Stimulated activated CD4-positive, alpha-beta T cell treated with anti-CD3 and anti-CD28 coated beads, Interleukin-2, amount 100 ng/mL, for 48 hours (primary cell): Measurements from ENCODE around the gene FYN.
"Not testable (repeated sequence)": the region's sequence is repeated elsewhere in the genome, so short reads cannot be mapped to it uniquely, and the experiment has no call there.

Source experiments
- DNase-seq, 2 donors: peaks; one replicate each; pipeline ENCODE4 v3.0.0-alpha.2; 2020

Gene FYN

DNA sequence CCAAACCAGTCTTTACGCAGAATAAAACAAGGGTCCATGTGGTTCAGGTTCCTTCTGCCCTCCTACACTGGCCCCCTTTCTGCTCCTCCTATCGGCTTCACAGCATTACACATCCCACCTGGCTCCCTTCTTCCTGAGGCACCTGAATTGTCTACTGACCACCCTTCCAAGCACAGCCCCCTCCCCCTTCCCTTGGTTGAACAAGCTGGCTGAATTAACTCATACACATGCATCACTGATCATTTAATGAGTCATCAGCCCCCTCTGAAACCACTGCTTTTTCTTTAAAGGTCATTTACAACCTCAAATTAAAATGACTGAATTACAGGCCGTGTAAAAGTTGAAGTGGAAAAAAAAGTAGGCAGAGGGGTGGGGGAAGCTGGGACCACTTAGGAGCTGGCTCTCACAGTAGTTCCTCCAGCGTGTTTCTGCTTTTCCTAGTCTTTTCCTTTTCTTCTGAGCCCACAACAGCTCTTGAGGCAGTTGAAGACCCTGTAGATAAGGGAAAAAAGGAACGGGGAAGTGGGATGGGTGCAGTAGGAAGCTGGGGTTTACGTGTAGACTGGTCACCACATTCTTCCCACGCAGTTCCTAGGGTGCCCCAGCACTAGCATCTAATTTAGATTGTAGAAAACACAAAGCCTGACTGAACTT, 67.6 kb downstream of the FYN start:
- DNase-seq, result peak in 1 of 2 donors; percentile 45

GRCh38 chr6:111804627-111805235, 68.5 kb downstream of the FYN start:
- DNase-seq, result peak; percentile 37 to 46

- no peak for DNase-seq
Measured at GRCh38 chr6:111803804-111804203, 69.4 kb downstream of the FYN start.

- no peak for DNase-seq
Measured at GRCh38 chr6:111803371-111803770, 69.9 kb downstream of the FYN start.

DNA sequence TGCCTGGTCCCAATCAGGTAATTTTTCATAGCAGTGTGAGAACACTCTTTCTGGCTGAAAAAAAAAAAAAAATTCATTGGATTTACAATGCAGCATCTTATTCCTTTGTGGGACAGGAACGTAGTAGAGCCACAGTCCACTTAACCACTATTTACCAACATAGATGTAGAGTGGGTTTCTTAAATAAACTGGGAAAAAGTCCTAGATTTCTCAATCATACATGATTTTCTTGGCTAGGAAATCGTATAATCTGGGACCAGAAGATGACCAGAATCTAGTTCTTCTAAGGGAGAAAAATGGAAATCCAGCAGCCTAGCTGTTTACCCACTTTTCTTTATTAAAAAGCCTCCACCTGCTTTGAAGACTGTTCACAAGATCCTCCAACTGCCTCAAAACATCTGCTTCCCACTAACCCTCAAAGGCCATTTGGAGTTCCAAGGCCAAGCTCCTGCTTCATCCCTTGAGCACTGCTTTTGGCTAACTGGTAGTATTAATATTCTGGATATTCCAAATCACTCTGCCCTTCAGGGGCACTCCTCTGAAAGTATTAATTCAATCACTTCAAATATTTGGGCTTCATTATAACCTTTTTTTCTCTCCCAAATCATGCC, 70.4 kb downstream of the FYN start:
- no peak for DNase-seq

GRCh38 chr6:111802015-111802414, 71.2 kb downstream of the FYN start:
- DNase-seq, result no peak

- no peak for DNase-seq
Measured at GRCh38 chr6:111800821-111801220, 72.4 kb downstream of the FYN start.

DNA sequence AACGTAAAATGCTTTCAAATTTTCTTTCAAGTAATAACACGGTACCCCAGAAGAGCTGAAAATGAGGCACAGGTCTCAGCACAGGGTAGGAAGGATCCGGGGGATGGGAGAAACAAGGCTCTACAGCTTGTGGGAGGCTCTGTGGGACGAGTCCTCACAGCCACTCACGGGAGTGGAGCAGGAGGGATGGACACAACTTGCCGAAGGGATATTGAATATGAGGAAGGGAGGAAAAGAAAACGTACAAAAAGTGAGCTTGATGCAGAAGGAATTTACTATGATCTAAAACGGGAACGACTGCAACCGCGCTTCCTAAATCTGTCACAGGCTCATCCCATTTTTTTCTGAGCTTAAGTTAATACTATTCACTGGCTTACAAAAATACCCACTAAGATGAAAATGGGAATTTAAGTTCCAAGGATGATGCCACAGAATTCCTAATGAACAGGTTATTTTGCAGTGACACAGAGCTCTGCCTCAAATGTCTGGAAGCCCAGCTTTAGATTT, 72.9 kb downstream of the FYN start:
- no peak for DNase-seq

DNA sequence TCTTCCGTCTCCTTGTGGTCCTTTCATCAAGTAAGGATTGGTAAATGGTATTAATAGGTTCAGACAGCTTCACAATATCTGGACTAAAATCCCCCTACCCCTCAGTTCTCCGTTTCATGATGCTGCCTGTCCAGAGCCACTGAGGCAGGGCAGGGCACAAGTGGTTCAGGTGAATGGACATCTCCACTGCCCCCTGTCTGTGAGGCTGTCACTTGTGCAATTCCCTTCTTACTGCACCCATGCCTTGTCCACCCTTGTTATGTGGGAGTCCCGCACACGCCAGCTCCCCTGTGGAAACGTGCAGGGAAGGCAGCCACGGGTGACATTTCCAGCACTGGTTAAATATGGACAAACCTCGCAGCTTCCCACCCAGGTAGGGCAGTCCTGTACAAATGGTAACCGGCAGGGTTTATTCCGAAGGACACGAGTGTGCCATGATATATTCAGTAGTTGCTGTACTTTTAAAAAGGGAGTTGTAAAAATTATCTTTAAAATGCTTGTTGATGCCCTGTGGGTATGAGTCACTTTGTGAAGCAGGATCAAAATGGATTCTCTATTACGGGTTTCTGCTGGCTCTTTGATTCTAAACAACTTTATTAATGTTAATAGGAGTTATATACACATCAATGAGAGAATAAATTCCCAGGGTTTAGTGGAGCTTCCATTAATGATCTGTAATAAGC, 73.5 kb downstream of the FYN start:
- no peak for DNase-seq

GRCh38 chr6:111798281-111798725, 74.9 kb downstream of the FYN start:
- DNase-seq, result no peak

DNA sequence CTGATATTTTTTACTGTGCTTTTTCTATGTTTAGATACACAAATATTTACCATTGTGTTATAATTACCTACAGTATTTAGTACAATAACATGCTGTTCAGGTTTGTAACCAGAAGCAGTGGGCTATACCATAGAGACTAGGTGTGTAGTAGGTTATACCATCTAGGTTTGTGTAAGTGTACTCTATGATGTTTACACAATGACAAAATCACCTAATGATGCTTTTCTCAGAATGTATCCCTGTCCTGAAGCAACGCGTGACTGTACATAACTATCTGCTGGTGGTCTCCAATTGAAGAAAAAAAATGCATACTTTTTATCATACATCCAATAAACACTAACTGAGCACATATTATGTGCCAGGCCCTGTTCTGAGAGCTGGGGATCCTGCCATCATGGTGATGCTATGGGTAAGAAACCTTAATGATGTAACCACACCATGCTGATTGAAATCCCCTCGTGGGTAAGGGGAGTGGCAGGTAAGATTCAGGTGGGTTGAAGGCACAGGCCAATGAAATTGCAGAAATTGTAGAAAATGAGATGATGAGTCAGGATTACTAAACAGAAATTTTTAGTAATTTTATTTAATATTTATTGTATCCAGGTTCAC, 76.8 kb downstream of the FYN start:
- no peak for DNase-seq

DNA sequence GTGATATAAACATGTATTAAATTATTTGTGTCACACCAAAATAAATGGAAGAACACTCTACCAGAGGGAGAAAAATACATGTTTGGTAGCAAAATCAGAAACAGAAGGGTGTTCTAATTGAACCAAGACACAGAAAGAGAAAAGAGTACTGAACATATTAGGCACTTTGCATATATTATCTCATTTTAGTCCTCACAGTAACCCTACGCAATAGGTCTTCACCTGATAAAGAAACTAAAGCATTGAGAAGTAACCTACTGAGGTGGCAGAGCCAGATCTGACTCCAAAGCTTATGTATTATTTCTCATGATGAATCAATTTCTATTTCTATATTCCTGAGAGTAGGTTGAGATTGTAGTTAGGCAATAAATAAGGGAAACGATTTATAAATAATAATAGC, 77.7 kb downstream of the FYN start:
- no peak for DNase-seq

- no peak for DNase-seq
Measured at GRCh38 chr6:111794727-111795452, 78.4 kb downstream of the FYN start.

- no peak for DNase-seq
Measured at GRCh38 chr6:111794300-111794699, 79.0 kb downstream of the FYN start.

GRCh38 chr6:111793711-111794111, 79.5 kb downstream of the FYN start:
- DNase-seq, result no peak

- DNase-seq, result no peak
Measured at GRCh38 chr6:111792914-111793700, 80.1 kb downstream of the FYN start.

GRCh38 chr6:111792241-111792640, 81.0 kb downstream of the FYN start:
- DNase-seq, result no peak

GRCh38 chr6:111791415-111791814, 81.8 kb downstream of the FYN start:
- no peak for DNase-seq

DNA sequence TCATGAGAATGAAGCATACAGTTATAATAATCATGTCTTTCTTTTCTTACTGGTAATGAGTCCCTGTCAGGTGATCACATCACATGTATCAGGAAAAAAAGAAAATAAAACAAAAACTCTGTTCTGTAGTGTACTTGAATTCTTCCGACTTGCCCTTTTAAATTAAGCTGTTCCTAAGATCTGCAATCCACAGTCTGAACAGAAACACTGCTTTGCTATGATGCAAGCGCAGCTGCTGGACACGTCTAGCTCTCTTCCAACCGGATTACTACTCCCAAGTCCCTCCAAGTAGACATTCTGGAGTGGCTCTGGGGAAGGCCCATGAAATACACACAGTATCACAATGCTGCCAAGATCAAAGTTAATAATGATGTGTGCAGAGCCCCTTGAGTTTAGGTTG, 83.7 kb downstream of the FYN start:
- DNase-seq, result no peak

GRCh38 chr6:111788379-111789276, 84.6 kb downstream of the FYN start:
- DNase-seq, result no peak

- not testable (repeated sequence) for DNase-seq
Measured at GRCh38 chr6:111786151-111786550, 87.1 kb downstream of the FYN start.
